Tibial artery (tissue), 4 donors: Measurements from ENCODE around the gene ARHGEF28.

Experiments used
- DNase-seq, 2 donors: peaks; one replicate each; pipeline ENCODE4 v3.0.0-alpha.2; 2019
- H3K27ac ChIP-seq, 2 donors: fragments of 200-600 bp; sonication (generic) in 1 of 2; 1 replicate in 1 of 2; 2 replicates in 1 of 2; pipeline ENCODE4 v1.5.1; 2018 to 2019; ENCODE audit warnings: mild to moderate bottlenecking in 1 of 2
- H3K27me3 ChIP-seq, 2 donors: fragments of 200-600 bp; sonication (generic) in 1 of 2; one replicate each; pipeline versions ENCODE4 v1.5.1 to v1.6.0; 2016 to 2019
- H3K36me3 ChIP-seq, 3 donors: fragments of 200-600 bp; sonication (generic) in 2 of 3; one replicate each; pipeline ENCODE4 v1.5.1; 2016 to 2019; ENCODE audit warnings: mild to moderate bottlenecking in 2 of 3
- H3K4me1 ChIP-seq, 4 donors: fragments of 200-600 bp; sonication (generic) in 2 of 4; 1 replicate in 3 of 4; 2 replicates in 1 of 4; pipeline ENCODE4 v1.5.1; 2016 to 2019
- H3K4me3 ChIP-seq, 2 donors: fragments of 200-600 bp; sonication (generic) in 1 of 2; 1 replicate in 1 of 2; 2 replicates in 1 of 2; pipeline ENCODE4 v1.5.1; 2018 to 2019; ENCODE audit warnings: mild to moderate bottlenecking in 2 of 2
- H3K9me3 ChIP-seq, 3 donors: fragments of 200-600 bp; sonication (generic) in 1 of 3; one replicate each; pipeline ENCODE4 v1.5.1; 2016 to 2019
- intact Hi-C: fragments of 100-400 bp; cut with DNase I; formaldehyde crosslinking; loops from one replicate; pipeline ENCODE4 v1.15.0; 2023; ENCODE audit warnings: low total_unique reads
- TF ChIP-seq, protein P1 (sequence below), 2 experiments: fragments of 200-600 bp in 1 of 2; fragments of 450-650 bp in 1 of 2; IDR thresholded peaks; one replicate each; pipeline ENCODE4 v1.5.1; 2017 to 2019; ENCODE audit warnings: antibody characterized with exemption in 2 of 2, mild to moderate bottlenecking in 1 of 2, moderate library complexity in 1 of 2

Gene ARHGEF28

GRCh38 chr5:73812457-73812856 is 186.5 kb downstream of the ARHGEF28 start:
- Histone ChIP-seq H3K4me3 (no peak overlapping the region), H3K9me3 (no peaks in the 10 kb centered on the region), H3K36me3 (no peaks in the 10 kb centered on the region), H3K27me3 (no peaks in the 10 kb centered on the region), H3K27ac (no peak overlapping the region), H3K4me1 (no peaks in the 10 kb centered on the region)
- TF ChIP-seq, protein P1, sequence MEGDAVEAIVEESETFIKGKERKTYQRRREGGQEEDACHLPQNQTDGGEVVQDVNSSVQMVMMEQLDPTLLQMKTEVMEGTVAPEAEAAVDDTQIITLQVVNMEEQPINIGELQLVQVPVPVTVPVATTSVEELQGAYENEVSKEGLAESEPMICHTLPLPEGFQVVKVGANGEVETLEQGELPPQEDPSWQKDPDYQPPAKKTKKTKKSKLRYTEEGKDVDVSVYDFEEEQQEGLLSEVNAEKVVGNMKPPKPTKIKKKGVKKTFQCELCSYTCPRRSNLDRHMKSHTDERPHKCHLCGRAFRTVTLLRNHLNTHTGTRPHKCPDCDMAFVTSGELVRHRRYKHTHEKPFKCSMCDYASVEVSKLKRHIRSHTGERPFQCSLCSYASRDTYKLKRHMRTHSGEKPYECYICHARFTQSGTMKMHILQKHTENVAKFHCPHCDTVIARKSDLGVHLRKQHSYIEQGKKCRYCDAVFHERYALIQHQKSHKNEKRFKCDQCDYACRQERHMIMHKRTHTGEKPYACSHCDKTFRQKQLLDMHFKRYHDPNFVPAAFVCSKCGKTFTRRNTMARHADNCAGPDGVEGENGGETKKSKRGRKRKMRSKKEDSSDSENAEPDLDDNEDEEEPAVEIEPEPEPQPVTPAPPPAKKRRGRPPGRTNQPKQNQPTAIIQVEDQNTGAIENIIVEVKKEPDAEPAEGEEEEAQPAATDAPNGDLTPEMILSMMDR (IDR thresholded peaks at IDR 0.05): no peak
- no peak for DNase-seq
- intact Hi-C loops: no loop called here

- H3K9me3 ChIP-seq: no peaks in the 10 kb centered on the region
- TF ChIP-seq, protein P1 (IDR thresholded peaks at IDR 0.05): no peak
- H3K4me1 ChIP-seq: no peaks in the 10 kb centered on the region
- H3K27me3 ChIP-seq: no peaks in the 10 kb centered on the region
- H3K4me3 ChIP-seq: no peak overlapping the region
- H3K27ac ChIP-seq: no peak overlapping the region
- intact Hi-C loops: no loop called here
- H3K36me3 ChIP-seq: no peaks in the 10 kb centered on the region
- no peak for DNase-seq
Measured at GRCh38 chr5:73812962-73813588, 187.1 kb downstream of the ARHGEF28 start.

DNA sequence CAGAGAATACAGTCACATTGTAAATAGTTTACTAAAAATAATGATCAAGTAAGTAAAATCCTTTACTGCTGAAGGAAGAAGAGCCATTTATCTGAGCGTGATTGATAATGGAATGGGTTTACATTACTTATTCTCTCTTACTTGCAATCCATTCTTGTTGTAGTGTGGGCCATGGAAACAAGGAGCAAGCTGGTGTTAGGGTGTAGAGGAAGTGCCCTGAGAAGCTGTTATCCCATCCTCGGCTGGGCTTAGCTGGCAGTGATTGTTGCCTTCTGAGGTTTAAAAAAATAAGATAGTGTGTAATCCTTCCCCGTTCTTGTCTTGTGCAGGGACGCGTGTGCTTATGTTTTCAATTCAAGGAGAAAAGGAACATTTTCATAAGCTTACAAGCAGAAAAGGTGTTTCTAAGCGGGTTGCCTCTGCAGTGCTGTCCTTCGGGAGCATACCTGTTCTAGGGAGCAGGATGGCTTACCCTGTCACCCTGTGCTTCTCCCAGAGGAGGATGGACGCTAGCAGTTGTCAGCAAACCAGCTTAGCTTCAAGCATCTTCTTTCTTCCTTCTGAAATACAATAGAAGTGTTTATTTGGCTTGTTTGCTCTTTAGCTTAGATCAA is 188.3 kb downstream of the ARHGEF28 start:
- Histone ChIP-seq H3K27me3 (no peaks in the 10 kb centered on the region), H3K36me3 (no peaks in the 10 kb centered on the region), H3K4me1 (no peaks in the 10 kb centered on the region), H3K9me3 (no peaks in the 10 kb centered on the region), H3K27ac (no peak overlapping the region), H3K4me3 (no peak overlapping the region)
- intact Hi-C loops: no loop called here
- TF ChIP-seq, protein P1 (IDR thresholded peaks at IDR 0.05): no peak
- no peak for DNase-seq

DNA sequence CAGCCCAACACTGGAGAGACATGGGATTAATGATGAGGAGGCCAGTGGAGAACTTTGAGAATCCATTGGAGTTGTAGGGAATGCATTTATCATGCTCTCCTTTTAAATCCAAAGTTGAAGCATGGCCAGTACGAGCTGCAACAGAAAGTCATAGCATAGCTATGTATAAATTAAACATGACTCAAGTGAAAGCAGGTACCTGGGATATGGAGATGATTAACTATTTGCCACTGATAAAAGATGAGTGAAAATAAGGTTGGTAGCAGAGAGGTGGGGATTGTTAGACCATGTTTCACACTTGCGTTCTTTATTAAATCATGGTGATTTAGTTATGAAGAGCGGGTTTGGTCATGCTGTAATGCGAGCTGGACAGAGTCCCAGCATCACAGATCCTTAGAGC is 189.6 kb downstream of the ARHGEF28 start:
- Histone ChIP-seq H3K27ac (no peak overlapping the region), H3K4me1 (no peaks in the 10 kb centered on the region), H3K36me3 (no peaks in the 10 kb centered on the region), H3K27me3 (no peaks in the 10 kb centered on the region), H3K4me3 (no peak overlapping the region), H3K9me3 (no peaks in the 10 kb centered on the region)
- TF ChIP-seq, protein P1 (IDR thresholded peaks at IDR 0.05): no peak
- intact Hi-C loops: no loop called here
- DNase-seq: no peak

GRCh38 chr5:73816656-73817420 is 190.8 kb downstream of the ARHGEF28 start:
- Histone ChIP-seq H3K27me3 (no peaks in the 10 kb centered on the region), H3K36me3 (no peaks in the 10 kb centered on the region), H3K27ac (no peak overlapping the region), H3K4me3 (no peak overlapping the region), H3K9me3 (no peaks in the 10 kb centered on the region), H3K4me1 (peaks cover 0 to 10% (median 0%) of the 10 kb centered on the region in 4 donors)
- DNase-seq: no peak
- TF ChIP-seq, protein P1 (IDR thresholded peaks at IDR 0.05): no peak
- intact Hi-C loops: no loop called here
